SU-DHL-6 (cell line): Measurements from ENCODE around the gene GALNT14.

Experiments
- H2AFZ ChIP-seq: fragments of 200-600 bp; sonication (generic); 2 replicates; pipeline ENCODE4 v1.6.1; 2014; ENCODE audit warnings: low read depth, mild to moderate bottlenecking, moderate library complexity, mixed read lengths, antibody characterized with exemption, low read length; ENCODE audit not compliant: severe bottlenecking
- H3F3A ChIP-seq: fragments of 200-600 bp; shearing (Covaris generic); 2 replicates; pipeline ENCODE4 v1.6.0; 2016; ENCODE audit warnings: antibody characterized with exemption, mild to moderate bottlenecking; ENCODE audit not compliant: insufficient read depth
- H3K27ac ChIP-seq: fragments of 200-600 bp; sonication (generic); 2 replicates; pipeline ENCODE4 v1.5.1; 2016; ENCODE audit warnings: low read depth, mild to moderate bottlenecking, low read length, moderate library complexity, mixed read lengths
- H3K27me3 ChIP-seq: fragments of 200-600 bp; sonication (generic), shearing (Covaris generic); 2 replicates; pipeline ENCODE4 v1.6.0; 2014; ENCODE audit warnings: mild to moderate bottlenecking, low read length
- H3K36me3 ChIP-seq: fragments of 200-600 bp; sonication (generic); 2 replicates; pipeline ENCODE4 v1.6.1; 2014; ENCODE audit warnings: mild to moderate bottlenecking, low read length, mixed read lengths
- H3K4me2 ChIP-seq: fragments of 300-600, 200-600 bp; shearing (Covaris generic), sonication (generic); 2 replicates; pipeline ENCODE4 v1.6.0; 2014; ENCODE audit warnings: low read length, low read depth, mild to moderate bottlenecking; ENCODE audit not compliant: poor library complexity, severe bottlenecking
- H3K4me3 ChIP-seq: fragments of 200-600 bp; sonication (generic); 2 replicates; pipeline ENCODE4 v1.5.1; 2014; ENCODE audit warnings: antibody characterized with exemption, low read length, mild to moderate bottlenecking, mixed read lengths; ENCODE audit not compliant: insufficient read depth, poor library complexity, severe bottlenecking
- H3K79me2 ChIP-seq: fragments of 200-600 bp; sonication (generic); 2 replicates; pipeline ENCODE4 v1.6.1; 2014; ENCODE audit warnings: mild to moderate bottlenecking, low read length, moderate library complexity; ENCODE audit not compliant: insufficient read depth
- H3K9ac ChIP-seq: fragments of 200-600 bp; sonication (generic); 2 replicates; pipeline ENCODE4 v1.7.0; 2014; ENCODE audit warnings: mild to moderate bottlenecking, low read length
- H3K9me2 ChIP-seq: fragments of 200-600 bp; sonication (generic); replicated peaks from 2 replicates; pipeline ENCODE4 v1.6.1; 2014; ENCODE audit warnings: low read length; ENCODE audit not compliant: insufficient read depth
- H3K9me3 ChIP-seq: fragments of 200-600 bp; sonication (generic); 2 replicates; pipeline ENCODE4 v1.6.1; 2014; ENCODE audit warnings: low read length, mixed read lengths; ENCODE audit not compliant: insufficient read depth
- H4K20me1 ChIP-seq: fragments of 200-600 bp; sonication (generic); 2 replicates; pipeline ENCODE4 v1.6.1; 2014; ENCODE audit warnings: low read depth, mild to moderate bottlenecking, antibody characterized with exemption, low read length, moderate library complexity, mixed read lengths
- EZH2phosphoT487 ChIP-seq: fragments of 200-600 bp; sonication (generic), shearing (Covaris generic); conservative IDR thresholded peaks from 2 replicates; pipeline ENCODE4 v1.6.1; 2018; ENCODE audit warnings: mild to moderate bottlenecking, antibody characterized with exemption, low read length, moderate library complexity, mixed read lengths
- TF ChIP-seq, protein P1 (sequence below): fragments of 200-600 bp; sonication (generic); IDR thresholded peaks from one replicate; pipeline ENCODE4 v1.5.1; 2017; ENCODE audit warnings: antibody characterized with exemption, mild to moderate bottlenecking, low read length, moderate library complexity; ENCODE audit not compliant: insufficient read depth, poor library complexity, severe bottlenecking

Gene GALNT14

DNA sequence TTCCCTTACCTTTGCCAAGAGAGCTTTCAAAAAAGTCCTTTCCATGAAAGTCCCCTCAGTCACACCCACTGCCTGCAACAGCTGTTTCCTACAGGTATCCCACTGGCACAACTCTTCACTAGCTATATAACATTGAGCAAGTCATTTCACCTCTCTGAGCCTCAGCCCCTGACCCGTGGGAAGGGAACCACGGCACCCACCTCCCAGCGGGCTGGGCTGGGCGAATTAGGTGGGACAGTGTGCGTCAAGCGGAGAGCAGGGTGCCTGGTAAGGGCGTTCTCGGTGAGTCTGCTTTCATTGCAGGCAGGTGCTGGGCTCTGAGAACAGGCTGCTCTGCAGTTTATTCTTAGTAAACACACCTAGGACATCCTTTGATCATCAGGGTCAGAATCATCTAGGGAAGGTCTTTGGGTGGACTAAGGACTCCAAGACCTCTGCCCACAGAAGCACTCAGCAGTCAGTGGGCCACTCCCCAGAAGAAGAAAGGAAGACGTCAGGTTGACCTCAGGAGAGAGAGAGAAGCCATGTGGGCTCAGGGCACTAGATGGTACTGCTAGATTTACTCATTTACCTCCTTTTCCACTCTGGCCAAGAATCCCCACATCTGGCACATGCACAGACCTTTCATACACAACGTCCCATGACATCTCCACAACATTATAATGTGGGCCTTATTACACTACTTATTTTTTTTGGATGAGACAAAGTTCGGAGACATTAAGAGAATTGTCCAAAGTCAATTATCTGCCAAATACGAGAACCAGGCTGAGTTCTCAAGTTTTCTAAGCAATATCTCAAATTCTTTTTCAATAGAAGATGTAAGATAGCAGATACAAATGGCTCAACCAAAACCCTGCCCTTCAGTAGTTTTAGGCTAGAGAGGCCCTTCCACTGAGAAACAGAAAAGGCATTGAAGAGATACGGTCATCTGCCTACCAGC is 79.9 kb downstream of the GALNT14 start:
- no peak overlapping the region for H3K27ac ChIP-seq
- H3F3A ChIP-seq: no peaks in the 10 kb centered on the region
- no peak overlapping the region for H2AFZ ChIP-seq
- H3K9me2 ChIP-seq: no peaks in the 10 kb centered on the region
- H4K20me1 ChIP-seq: no peaks in the 10 kb centered on the region
- no peak overlapping the region for H3K4me3 ChIP-seq
- H3K9ac ChIP-seq: no peak overlapping the region
- H3K9me3 ChIP-seq: no peaks in the 10 kb centered on the region
- no peak overlapping the region for H3K4me2 ChIP-seq
- TF ChIP-seq, protein P1, sequence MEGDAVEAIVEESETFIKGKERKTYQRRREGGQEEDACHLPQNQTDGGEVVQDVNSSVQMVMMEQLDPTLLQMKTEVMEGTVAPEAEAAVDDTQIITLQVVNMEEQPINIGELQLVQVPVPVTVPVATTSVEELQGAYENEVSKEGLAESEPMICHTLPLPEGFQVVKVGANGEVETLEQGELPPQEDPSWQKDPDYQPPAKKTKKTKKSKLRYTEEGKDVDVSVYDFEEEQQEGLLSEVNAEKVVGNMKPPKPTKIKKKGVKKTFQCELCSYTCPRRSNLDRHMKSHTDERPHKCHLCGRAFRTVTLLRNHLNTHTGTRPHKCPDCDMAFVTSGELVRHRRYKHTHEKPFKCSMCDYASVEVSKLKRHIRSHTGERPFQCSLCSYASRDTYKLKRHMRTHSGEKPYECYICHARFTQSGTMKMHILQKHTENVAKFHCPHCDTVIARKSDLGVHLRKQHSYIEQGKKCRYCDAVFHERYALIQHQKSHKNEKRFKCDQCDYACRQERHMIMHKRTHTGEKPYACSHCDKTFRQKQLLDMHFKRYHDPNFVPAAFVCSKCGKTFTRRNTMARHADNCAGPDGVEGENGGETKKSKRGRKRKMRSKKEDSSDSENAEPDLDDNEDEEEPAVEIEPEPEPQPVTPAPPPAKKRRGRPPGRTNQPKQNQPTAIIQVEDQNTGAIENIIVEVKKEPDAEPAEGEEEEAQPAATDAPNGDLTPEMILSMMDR: no peak
- no peak for TF ChIP-seq EZH2phosphoT487
- H3K36me3 ChIP-seq: no peaks in the 10 kb centered on the region
- H3K79me2 ChIP-seq: no peaks in the 10 kb centered on the region
- H3K27me3 ChIP-seq: no peaks in the 10 kb centered on the region

DNA sequence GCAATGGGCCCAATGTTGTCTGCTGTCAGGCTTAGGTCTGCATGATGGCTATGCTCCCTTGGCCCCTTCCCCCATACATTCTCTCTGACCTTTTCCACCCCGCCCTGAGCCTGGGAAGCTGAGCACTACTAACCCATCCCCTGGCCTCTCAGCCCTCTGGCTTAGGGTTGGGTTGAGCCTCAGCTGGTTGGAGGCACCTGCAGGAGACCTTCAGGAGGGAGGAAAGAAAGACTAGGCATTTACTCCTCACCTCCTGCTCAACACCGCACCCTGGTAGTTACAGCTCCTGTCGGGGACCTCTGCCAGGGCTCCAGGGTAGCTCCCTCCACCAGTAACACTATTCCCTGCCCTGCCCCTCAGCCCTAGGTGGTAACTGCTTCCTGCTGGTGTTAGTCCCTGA is 80.5 kb downstream of the GALNT14 start:
- Histone ChIP-seq H3K9me2 (no peaks in the 10 kb centered on the region), H4K20me1 (no peaks in the 10 kb centered on the region), H3K36me3 (no peaks in the 10 kb centered on the region), H3K9ac (no peak overlapping the region), H3F3A (no peaks in the 10 kb centered on the region), H3K27me3 (no peaks in the 10 kb centered on the region), H2AFZ (no peak overlapping the region), H3K79me2 (no peaks in the 10 kb centered on the region), H3K4me3 (no peak overlapping the region), H3K9me3 (no peaks in the 10 kb centered on the region), H3K4me2 (no peak overlapping the region), H3K27ac (no peak overlapping the region)
- TF ChIP-seq, protein P1: no peak
- TF ChIP-seq EZH2phosphoT487: no peak

DNA sequence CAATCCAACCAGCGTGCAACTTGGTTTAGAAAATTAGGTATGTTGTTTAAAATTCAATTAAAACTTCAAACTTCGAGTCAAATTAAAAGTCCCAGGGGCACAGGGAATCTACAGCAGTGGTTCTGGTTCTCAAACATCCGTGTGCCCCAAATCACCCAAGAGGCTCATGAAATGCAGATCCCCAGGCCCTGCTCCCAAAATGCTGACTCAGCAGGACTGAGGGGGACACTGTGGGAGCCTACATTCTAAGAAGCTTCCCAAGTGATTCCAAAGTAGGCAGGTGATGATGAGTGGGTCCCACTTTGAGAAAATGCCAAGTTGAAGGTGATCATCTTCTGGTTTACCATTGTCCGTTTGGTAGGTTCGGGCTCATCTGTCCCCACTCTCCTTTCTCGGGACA is 82.3 kb downstream of the GALNT14 start:
- H3K27me3 ChIP-seq: no peaks in the 10 kb centered on the region
- no peak overlapping the region for H3K27ac ChIP-seq
- no peaks in the 10 kb centered on the region for H3K79me2 ChIP-seq
- H3K9me2 ChIP-seq: no peaks in the 10 kb centered on the region
- no peaks in the 10 kb centered on the region for H3K9me3 ChIP-seq
- TF ChIP-seq EZH2phosphoT487: no peak
- TF ChIP-seq, protein P1: no peak
- no peaks in the 10 kb centered on the region for H4K20me1 ChIP-seq
- H2AFZ ChIP-seq: no peak overlapping the region
- H3K4me2 ChIP-seq: no peak overlapping the region
- no peak overlapping the region for H3K9ac ChIP-seq
- no peaks in the 10 kb centered on the region for H3F3A ChIP-seq
- no peaks in the 10 kb centered on the region for H3K36me3 ChIP-seq
- H3K4me3 ChIP-seq: no peak overlapping the region
